Sciatic nerve (tissue), 2 donors: ENCODE data around the gene ZNF664. TPM values are rescaled to one million over a fixed set of nuclear protein-coding genes. Genes with fewer than 3 reads are reported as not detected.

ENCODE experiments used
- ATAC-seq: fragments of 200-7000 bp; cut with Tn5 transposase; one replicate; pipeline ENCODE4 v1.9.1; 2020; ENCODE audit warnings: mild to moderate bottlenecking, moderate library complexity
- DNase-seq: peaks from one replicate; pipeline ENCODE4 v3.0.0-alpha.2; 2020; ENCODE audit warnings: low spot score
- intact Hi-C: fragments of 100-400 bp; cut with DNase I; formaldehyde crosslinking; loops from one replicate; pipeline ENCODE4 v1.14.2; 2022
- total RNA-seq: library from RNA; stranded (reverse); fragmentation: NEBNext Ultra II Directional; extraction: Animal tissue kit (Norgen Biotek cat#: 25700); gene quantifications from one replicate; pipeline ENCODE4 v1.2.1, GENCODE V29; 2021
- donor health status: DM: no; HTN: no; CAD: no.
- donor health status: DM: no; HTN: no; CAD: no.

Gene ZNF664
- 74.6 TPM for total RNA-seq

- DNase-seq (peak; percentile 94), ATAC-seq (peak; percentile 95)
- intact Hi-C loops: loop anchor here (10.0 kb wide), 1 partner anchor 68 kb away; no protein-coding TSS in a partner anchor
These were observed at the start of gene ZNF664, which contains the start of gene CCDC92 for GRCh38 chr12:123972457-123973401. ZNF664 (plus strand) TSS chr12:123973215; CDS start chr12:124012145, 38,930 bp downstream. CCDC92 (minus strand) TSS chr12:123972831; CDS start chr12:123944305, 28,526 bp downstream.

DNA sequence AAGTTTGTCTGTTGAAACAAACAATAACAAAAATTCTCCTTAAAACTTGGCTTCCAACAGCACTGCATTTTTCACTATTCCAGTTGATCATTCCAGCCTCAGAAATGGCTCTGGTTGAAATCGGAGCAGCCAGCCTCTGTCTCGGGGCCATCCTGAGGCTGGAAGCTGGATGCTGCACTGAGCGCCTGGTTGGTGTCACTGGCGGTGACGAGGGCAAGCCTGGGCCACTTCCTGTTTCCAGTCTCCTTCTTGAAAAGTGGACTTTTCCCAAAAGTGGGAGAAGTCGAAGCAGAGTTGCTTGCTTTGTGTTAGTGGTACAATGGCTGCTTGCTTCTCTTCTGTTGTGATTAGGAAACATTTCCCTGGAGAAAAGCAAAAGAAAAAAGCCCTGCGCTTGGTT lies 49.1 kb upstream of the ZNF664 start:
- no peak for DNase-seq

DNA sequence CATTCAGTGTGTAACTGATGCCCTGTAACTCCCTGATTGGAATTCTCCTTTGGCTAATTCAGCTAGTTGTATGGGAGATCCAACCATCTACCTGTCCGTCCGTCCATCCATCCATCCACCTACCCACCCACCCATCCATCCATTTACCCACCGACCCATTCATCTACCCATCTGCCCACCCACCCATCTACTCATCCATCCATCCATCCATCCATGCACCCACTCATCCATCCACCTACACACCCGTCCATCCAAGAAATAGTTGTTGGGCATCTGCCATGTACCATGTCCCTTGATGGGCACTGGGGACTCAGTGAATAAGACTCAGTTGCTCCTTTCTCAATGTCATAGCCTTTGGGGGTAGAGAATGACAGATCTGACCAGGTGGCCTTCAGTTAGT lies 48.5 kb upstream of the ZNF664 start:
- ATAC-seq: no peak
- intact Hi-C loops: no loop called here
- no peak for DNase-seq

More for the DNA sequence above, 49.1 kb upstream of the ZNF664 start:
- no peak for ATAC-seq
- intact Hi-C loops: no loop called here

- intact Hi-C loops: no loop called here
These were observed 44.6 kb upstream of the ZNF664 start for GRCh38 chr12:123928274-123928865.

GRCh38 chr12:123928897-123929296 lies 44.1 kb upstream of the ZNF664 start:
- no peak for ATAC-seq

More at GRCh38 chr12:123928274-123928865, 44.6 kb upstream of the ZNF664 start:
- ATAC-seq: no peak
- DNase-seq: no peak

DNA sequence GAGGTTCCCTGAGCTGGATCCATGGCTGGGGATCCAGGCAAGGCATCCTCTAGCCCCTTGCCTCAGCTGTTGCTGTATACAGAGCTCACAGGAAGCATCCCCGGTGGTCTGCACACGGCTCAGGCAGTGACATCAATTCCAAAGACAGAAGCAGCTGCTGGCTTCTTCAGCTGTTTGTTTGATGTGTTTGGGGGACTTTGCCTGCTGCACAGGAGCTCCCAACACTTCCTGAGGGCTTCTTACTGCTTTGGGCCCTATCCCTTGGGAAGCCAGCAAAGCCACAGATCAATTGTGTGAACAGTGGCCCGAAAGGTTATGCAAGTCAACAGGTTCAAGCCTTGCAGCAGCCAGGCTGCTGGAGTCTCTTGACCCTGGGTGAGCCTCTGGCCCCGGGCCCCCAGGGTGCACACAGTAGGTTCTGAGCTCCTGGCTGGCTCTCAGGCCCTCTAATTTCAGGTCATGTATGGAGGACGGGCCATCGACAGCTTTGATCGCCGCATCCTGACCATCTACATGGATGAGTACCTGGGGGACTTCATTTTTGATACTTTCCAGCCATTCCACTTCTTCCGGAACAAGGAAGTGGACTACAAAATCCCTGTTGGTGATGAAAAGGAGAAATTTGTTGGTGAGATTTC lies 43.0 kb upstream of the ZNF664 start:
- DNase-seq (no peak), ATAC-seq (no peak)
- intact Hi-C loops: no loop called here

More at GRCh38 chr12:123928897-123929296, 44.1 kb upstream of the ZNF664 start:
- DNase-seq: no peak
- intact Hi-C loops: no loop called here

DNA sequence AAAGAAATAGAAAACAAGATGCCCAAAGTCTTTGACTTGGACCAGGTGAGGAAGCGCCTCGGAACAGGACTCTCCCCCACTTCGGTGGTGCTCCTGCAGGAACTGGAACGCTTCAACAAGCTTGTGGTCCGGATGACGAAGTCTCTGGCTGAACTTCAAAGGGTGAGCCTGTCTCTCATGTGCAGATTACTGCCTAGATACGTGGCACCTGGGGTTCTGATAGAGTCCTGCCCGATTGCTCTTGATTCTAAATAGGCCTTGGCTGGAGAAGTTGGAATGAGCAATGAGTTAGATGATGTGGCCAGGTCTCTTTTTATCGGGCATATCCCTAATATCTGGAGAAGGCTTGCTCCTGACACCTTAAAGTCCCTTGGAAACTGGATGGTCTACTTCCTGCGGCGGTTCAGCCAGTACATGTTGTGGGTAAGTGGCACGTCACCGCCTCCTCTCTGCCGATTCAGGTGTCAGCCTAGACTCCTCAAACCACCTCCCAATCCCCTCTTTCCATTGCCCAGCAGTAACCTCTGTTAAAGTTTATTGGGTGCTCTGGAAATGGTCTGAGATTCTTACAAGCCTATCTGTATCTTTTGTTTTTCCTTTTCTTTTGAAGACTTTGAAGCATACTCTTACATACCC lies 41.2 kb upstream of the ZNF664 start:
- ATAC-seq (no peak), DNase-seq (no peak)
- intact Hi-C loops: no loop called here

DNA sequence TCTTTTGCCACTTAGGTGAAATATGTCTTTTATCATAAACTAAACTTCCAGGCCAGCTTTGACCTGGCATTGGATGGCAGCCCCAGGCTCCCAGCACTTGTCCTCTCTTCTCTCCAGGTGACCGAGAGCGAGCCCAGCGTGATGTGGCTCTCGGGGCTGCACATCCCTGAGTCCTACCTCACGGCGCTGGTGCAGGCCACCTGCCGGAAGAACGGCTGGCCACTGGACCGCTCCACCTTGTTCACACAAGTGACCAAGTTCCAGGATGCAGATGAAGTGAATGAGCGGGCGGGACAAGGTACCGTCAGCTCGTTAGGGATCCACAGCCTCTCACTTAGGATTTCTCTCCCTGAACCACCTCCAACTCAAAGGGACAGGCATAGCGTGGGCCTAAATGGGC lies 39.8 kb upstream of the ZNF664 start:
- DNase-seq (no peak), ATAC-seq (no peak)
- intact Hi-C loops: no loop called here

GRCh38 chr12:123934016-123934620 lies 38.9 kb upstream of the ZNF664 start:
- intact Hi-C loops: no loop called here
- DNase-seq (no peak), ATAC-seq (no peak)

GRCh38 chr12:123934829-123935228 lies 38.2 kb upstream of the ZNF664 start:
- intact Hi-C loops: no loop called here
- no peak for DNase-seq
- ATAC-seq: no peak

DNA sequence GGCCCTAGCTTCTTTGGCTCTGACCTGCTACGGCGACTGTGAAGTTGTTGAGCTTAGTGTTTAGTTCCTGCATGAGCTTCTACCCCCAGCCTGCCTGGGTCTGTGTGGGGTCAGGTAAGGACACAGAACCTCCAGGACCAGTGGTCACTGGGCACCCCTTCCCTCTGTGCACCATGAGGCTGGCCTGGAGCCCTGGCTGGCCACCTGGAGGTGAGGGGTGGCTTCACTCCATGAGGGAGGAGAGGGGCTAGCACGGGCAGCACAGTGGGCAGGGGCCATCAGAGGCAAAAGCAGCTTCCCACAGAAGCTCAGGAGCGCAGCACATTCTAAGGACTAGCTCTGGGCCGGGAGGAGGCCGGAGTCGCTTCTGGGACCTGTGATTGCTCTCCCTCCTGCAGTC lies 37.1 kb upstream of the ZNF664 start:
- no peak for DNase-seq
- intact Hi-C loops: no loop called here
- ATAC-seq: no peak

GRCh38 chr12:123936471-123936870 lies 36.5 kb upstream of the ZNF664 start:
- no peak for ATAC-seq
- DNase-seq: no peak
- intact Hi-C loops: no loop called here

- DNase-seq (no peak), ATAC-seq (no peak)
- intact Hi-C loops: no loop called here
These were observed 35.9 kb upstream of the ZNF664 start for GRCh38 chr12:123936956-123937706.

GRCh38 chr12:123937707-123938591 lies 35.1 kb upstream of the ZNF664 start:
- no peak for ATAC-seq
- intact Hi-C loops: no loop called here
- DNase-seq: no peak

DNA sequence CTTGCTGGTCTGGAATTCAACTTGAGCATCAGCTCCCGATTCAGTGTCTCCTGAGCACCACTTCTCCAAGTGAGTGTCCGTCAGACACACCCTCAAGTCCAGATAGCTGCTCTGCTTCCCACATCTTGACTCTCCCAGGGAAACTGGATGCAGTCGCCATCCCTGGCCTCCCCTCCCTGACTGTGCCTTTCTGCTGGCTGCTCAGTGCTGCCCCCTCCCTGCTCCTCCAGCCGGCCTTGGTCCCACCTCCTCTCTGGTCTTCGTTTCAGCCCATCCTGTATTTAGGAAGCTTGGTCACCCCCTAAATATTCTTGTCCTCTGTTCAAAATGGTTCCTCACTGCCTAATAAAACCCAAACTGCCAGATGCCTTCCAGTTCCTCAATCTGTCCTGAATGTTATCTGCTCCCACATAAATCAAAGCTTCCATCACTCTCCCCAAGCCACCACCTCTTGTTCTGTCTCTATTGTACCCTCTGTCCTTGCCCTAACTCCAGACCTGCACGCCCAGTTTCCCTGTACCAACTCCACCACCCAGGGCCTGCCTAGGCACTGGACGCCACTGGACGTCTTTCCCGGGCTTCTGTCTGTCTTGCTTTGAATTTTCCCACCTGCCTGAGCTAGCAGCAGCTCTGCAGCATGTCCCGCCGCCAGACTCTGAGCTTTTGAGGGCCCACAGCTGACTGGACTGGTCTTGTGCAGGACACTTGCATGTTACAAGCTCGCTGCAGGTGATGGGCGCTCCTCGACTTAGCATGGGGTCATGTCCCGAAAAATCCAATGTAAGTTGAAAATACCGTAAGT lies 34.1 kb upstream of the ZNF664 start:
- ATAC-seq: no peak
- intact Hi-C loops: no loop called here
- DNase-seq: no peak
